ENCODE data around the gene ADAP1.

- TF ChIP-seq ZNF274 (IDR thresholded peaks at IDR 0.05; ENCODE audit: borderline replicate concordance, extremely low read depth, low read length): no peak
- TF ChIP-seq POLR2A (IDR thresholded peaks at IDR 0.05; ENCODE audit: control extremely low read depth in 1 of 2, low read depth in 2 of 2, low read length in 2 of 2): no peak
- TF ChIP-seq TAF1 (IDR thresholded peaks at IDR 0.05; ENCODE audit: low read depth, low read length): no peak
- no peak for TF ChIP-seq RFX5 (IDR thresholded peaks at IDR 0.05; ENCODE audit: borderline replicate concordance, low read depth, low read length)
- no peak for TF ChIP-seq YY1 (IDR thresholded peaks at IDR 0.05; ENCODE audit: low read depth, low read length)
- no peak for TF ChIP-seq CTCF (IDR thresholded peaks at IDR 0.05; ENCODE audit: control extremely low read depth in 1 of 3, insufficient read depth in 1 of 3, low read depth in 1 of 3, low read length in 3 of 3)
Measured at GRCh38 chr7:898460-898854, 56.0 kb downstream of the ADAP1 start.
